Stomach smooth muscle (tissue), 2 donors: ENCODE measurements around the gene ZMIZ1.

ENCODE experiments used
- H3K27ac ChIP-seq: one replicate; pipeline ENCODE4 v1.7.0; 2013; ENCODE audit warnings: mild to moderate bottlenecking, low read length, inconsistent platforms
- H3K27me3 ChIP-seq, 2 donors: one replicate each; pipeline ENCODE4 v1.7.0; 2013; ENCODE audit warnings: low read length in 2 of 2; ENCODE audit not compliant: insufficient read depth in 2 of 2, control insufficient read depth in 1 of 2
- H3K36me3 ChIP-seq, 2 donors: one replicate each; pipeline ENCODE4 v1.7.0; 2013; ENCODE audit warnings: low read length in 2 of 2; ENCODE audit not compliant: control insufficient read depth in 2 of 2, insufficient read depth in 2 of 2
- H3K4me1 ChIP-seq: one replicate; pipeline ENCODE4 v1.7.0; 2013; ENCODE audit warnings: low read length; ENCODE audit not compliant: control insufficient read depth, insufficient read depth
- H3K4me3 ChIP-seq, 2 donors: one replicate each; pipeline ENCODE4 v1.7.0; 2013; ENCODE audit warnings: low read length in 2 of 2
- H3K9ac ChIP-seq, 2 donors: one replicate each; pipeline ENCODE4 v1.7.0; 2013; ENCODE audit warnings: low read length in 2 of 2, mild to moderate bottlenecking in 1 of 2
- H3K9me3 ChIP-seq, 2 donors: one replicate each; pipeline ENCODE4 v1.7.0; 2013; ENCODE audit warnings: low read length in 2 of 2; ENCODE audit not compliant: control insufficient read depth in 2 of 2
- donor health status: healthy.
- donor health status: Pancreatic carcinoma.

ZMIZ1 gene

GRCh38 chr10:79153745-79154144 is 85.0 kb downstream of the ZMIZ1 start:
- no peaks in the 10 kb centered on the region for H3K9me3 ChIP-seq
- H3K9ac ChIP-seq = no peak overlapping the region
- no peaks in the 10 kb centered on the region for H3K27me3 ChIP-seq
- H3K4me3 ChIP-seq = no peak overlapping the region
- H3K36me3 ChIP-seq = no peaks in the 10 kb centered on the region
- peaks cover 89% of the 10 kb centered on the region for H3K4me1 ChIP-seq
- H3K27ac ChIP-seq = peak overlapping the region; percentile 31

- Histone ChIP-seq H3K4me1 (peaks cover 89% of the 10 kb centered on the region), H3K9ac (no peak overlapping the region), H3K4me3 (no peak overlapping the region), H3K27me3 (no peaks in the 10 kb centered on the region), H3K36me3 (no peaks in the 10 kb centered on the region), H3K9me3 (no peaks in the 10 kb centered on the region), H3K27ac (no peak overlapping the region)
Measured at GRCh38 chr10:79155301-79156081, 86.7 kb downstream of the ZMIZ1 start.

- no peak overlapping the region for H3K9ac ChIP-seq
- H3K4me1 ChIP-seq = peaks cover 88% of the 10 kb centered on the region
- no peak overlapping the region for H3K4me3 ChIP-seq
- peak overlapping the region; percentile 37 for H3K27ac ChIP-seq
- no peaks in the 10 kb centered on the region for H3K27me3 ChIP-seq
- H3K36me3 ChIP-seq = no peaks in the 10 kb centered on the region
- no peaks in the 10 kb centered on the region for H3K9me3 ChIP-seq
Measured at GRCh38 chr10:79156334-79157274, 87.8 kb downstream of the ZMIZ1 start.

GRCh38 chr10:79158004-79158340 is 89.2 kb downstream of the ZMIZ1 start:
- peaks cover 90% of the 10 kb centered on the region for H3K4me1 ChIP-seq
- H3K4me3 ChIP-seq = no peak overlapping the region
- no peaks in the 10 kb centered on the region for H3K9me3 ChIP-seq
- no peak overlapping the region for H3K9ac ChIP-seq
- no peaks in the 10 kb centered on the region for H3K27me3 ChIP-seq
- no peak overlapping the region for H3K27ac ChIP-seq
- peaks cover 0 to 5% of the 10 kb centered on the region in 2 donors for H3K36me3 ChIP-seq

- Histone ChIP-seq H3K9me3 (no peaks in the 10 kb centered on the region), H3K4me3 (peak overlapping the region in 1 of 2 donors; percentile 44), H3K9ac (no peak overlapping the region), H3K27ac (no peak overlapping the region), H3K36me3 (peaks cover 0 to 5% of the 10 kb centered on the region in 2 donors), H3K4me1 (peaks cover 91% of the 10 kb centered on the region), H3K27me3 (no peaks in the 10 kb centered on the region)
Measured at GRCh38 chr10:79158402-79159097, 89.8 kb downstream of the ZMIZ1 start.

- H3K4me1 ChIP-seq = peaks cover 86% of the 10 kb centered on the region
- peak overlapping the region; percentile 21 to 23 for H3K9ac ChIP-seq
- peaks cover 0 to 7% of the 10 kb centered on the region in 2 donors for H3K36me3 ChIP-seq
- H3K27ac ChIP-seq = peak overlapping the region; percentile 70
- H3K9me3 ChIP-seq = no peaks in the 10 kb centered on the region
- H3K27me3 ChIP-seq = no peaks in the 10 kb centered on the region
- H3K4me3 ChIP-seq = peak overlapping the region in 1 of 2 donors; percentile 44
Measured at GRCh38 chr10:79159141-79159651, 90.4 kb downstream of the ZMIZ1 start.

GRCh38 chr10:79159785-79160184 is 91.0 kb downstream of the ZMIZ1 start:
- Histone ChIP-seq H3K9me3 (no peaks in the 10 kb centered on the region), H3K27me3 (no peaks in the 10 kb centered on the region), H3K4me3 (peak overlapping the region in 1 of 2 donors; percentile 44), H3K4me1 (peaks cover 82% of the 10 kb centered on the region), H3K9ac (peak overlapping the region; percentile 31 to 47), H3K36me3 (peaks cover 0 to 9% of the 10 kb centered on the region in 2 donors), H3K27ac (peak overlapping the region; percentile 70)

GRCh38 chr10:79160191-79160590 is 91.4 kb downstream of the ZMIZ1 start:
- peaks cover 0 to 9% of the 10 kb centered on the region in 2 donors for H3K36me3 ChIP-seq
- no peaks in the 10 kb centered on the region for H3K27me3 ChIP-seq
- no peak overlapping the region for H3K4me3 ChIP-seq
- H3K9me3 ChIP-seq = no peaks in the 10 kb centered on the region
- H3K4me1 ChIP-seq = peaks cover 82% of the 10 kb centered on the region
- peak overlapping the region; percentile 31 to 47 for H3K9ac ChIP-seq
- peak overlapping the region; percentile 70 for H3K27ac ChIP-seq

GRCh38 chr10:79161557-79161956 is 92.8 kb downstream of the ZMIZ1 start:
- H3K9ac ChIP-seq = no peak overlapping the region
- H3K4me3 ChIP-seq = no peak overlapping the region
- H3K9me3 ChIP-seq = no peaks in the 10 kb centered on the region
- H3K36me3 ChIP-seq = peaks cover 0 to 13% of the 10 kb centered on the region in 2 donors
- H3K27ac ChIP-seq = no peak overlapping the region
- H3K4me1 ChIP-seq = peaks cover 86% of the 10 kb centered on the region
- no peaks in the 10 kb centered on the region for H3K27me3 ChIP-seq

GRCh38 chr10:79162022-79162421 is 93.3 kb downstream of the ZMIZ1 start:
- H3K27ac ChIP-seq = no peak overlapping the region
- peaks cover 86% of the 10 kb centered on the region for H3K4me1 ChIP-seq

More at GRCh38 chr10:79162022-79162421, 93.3 kb downstream of the ZMIZ1 start:
- H3K36me3 ChIP-seq = peaks cover 3 to 16% of the 10 kb centered on the region in 2 donors
- no peaks in the 10 kb centered on the region for H3K27me3 ChIP-seq
- no peak overlapping the region for H3K9ac ChIP-seq
- H3K4me3 ChIP-seq = no peak overlapping the region
- no peaks in the 10 kb centered on the region for H3K9me3 ChIP-seq
